HEK293T (cell line): ENCODE measurements around the gene C20orf204.

Experiments used
- CTCF ChIA-PET: fragments of 350-600 bp; formaldehyde crosslinking; extraction: SDS; loops from one replicate; lab custom pipeline; 2021; ENCODE audit warnings: antibody characterized with exemption, inconsistent platforms; lab: Yijun Ruan, JAX
- POLR2A ChIA-PET: fragments of 350-600 bp; formaldehyde crosslinking; extraction: SDS; loops from one replicate; lab custom pipeline; 2020; ENCODE audit warnings: antibody characterized with exemption, inconsistent platforms; lab: Yijun Ruan, JAX
- DNase-seq: peaks from one replicate; pipeline ENCODE4 v3.0.0; 2012; ENCODE audit warnings: mixed read lengths; ENCODE audit errors: extremely low spot score
- ARNT ChIP-seq: fragments of 450-650 bp; IDR thresholded peaks from 2 replicates; pipeline ENCODE4 v1.6.1; 2017; ENCODE audit warnings: mild to moderate bottlenecking
- BHLHE40 ChIP-seq: fragments of 450-650 bp; IDR thresholded peaks from 2 replicates; pipeline ENCODE4 v1.6.1; 2016; ENCODE audit warnings: mild to moderate bottlenecking, moderate library complexity, borderline replicate concordance
- CTBP1 ChIP-seq: fragments of 450-650 bp; IDR thresholded peaks from 2 replicates; pipeline ENCODE4 v1.6.1; 2016; ENCODE audit warnings: borderline replicate concordance
- ELF4 ChIP-seq: fragments of 450-650 bp; IDR thresholded peaks from 2 replicates; pipeline ENCODE4 v1.6.1; 2017; ENCODE audit warnings: antibody characterized with exemption
- FOXA1 ChIP-seq: fragments of 450-650 bp; IDR thresholded peaks from 2 replicates; pipeline ENCODE4 v1.6.1; 2016; ENCODE audit warnings: mild to moderate bottlenecking
- FOXK2 ChIP-seq: fragments of 450-650 bp; IDR thresholded peaks from 2 replicates; pipeline ENCODE4 v1.6.1; 2016; ENCODE audit warnings: mild to moderate bottlenecking
- FOXM1 ChIP-seq: fragments of 450-650 bp; IDR thresholded peaks from 2 replicates; pipeline ENCODE4 v1.6.1; 2017; ENCODE audit warnings: mild to moderate bottlenecking, borderline replicate concordance
- HDGF ChIP-seq: fragments of 450-650 bp; IDR thresholded peaks from 2 replicates; pipeline ENCODE4 v1.6.1; 2017; ENCODE audit warnings: antibody characterized with exemption, borderline replicate concordance
- L3MBTL2 ChIP-seq: fragments of 450-650 bp; conservative IDR thresholded peaks from 2 replicates; pipeline ENCODE4 v1.6.1; 2016; ENCODE audit warnings: mild to moderate bottlenecking
- LEF1 ChIP-seq: fragments of 450-650 bp; IDR thresholded peaks from 2 replicates; pipeline ENCODE4 v1.6.1; 2017; ENCODE audit warnings: mild to moderate bottlenecking, borderline replicate concordance
- NFRKB ChIP-seq: fragments of 450-650 bp; IDR thresholded peaks from 2 replicates; pipeline ENCODE4 v1.6.1; 2016; ENCODE audit warnings: mild to moderate bottlenecking, moderate library complexity
- SP1 ChIP-seq: fragments of 450-650 bp; IDR thresholded peaks from 2 replicates; pipeline ENCODE4 v1.6.1; 2017
- SUZ12 ChIP-seq: fragments of 450-650 bp; IDR thresholded peaks from 2 replicates; pipeline ENCODE4 v1.6.1; 2016; ENCODE audit warnings: mild to moderate bottlenecking
- TARDBP ChIP-seq: fragments of 450-650 bp; IDR thresholded peaks from 2 replicates; pipeline ENCODE4 v1.6.1; 2016
- ZNF384 ChIP-seq: fragments of 450-650 bp; IDR thresholded peaks from 2 replicates; pipeline ENCODE4 v1.6.1; 2016
- TF ChIP-seq, protein P1 (sequence below): fragments of 450-650 bp; IDR thresholded peaks from 2 replicates; pipeline ENCODE4 v1.6.1; 2016

Gene C20orf204

DNA sequence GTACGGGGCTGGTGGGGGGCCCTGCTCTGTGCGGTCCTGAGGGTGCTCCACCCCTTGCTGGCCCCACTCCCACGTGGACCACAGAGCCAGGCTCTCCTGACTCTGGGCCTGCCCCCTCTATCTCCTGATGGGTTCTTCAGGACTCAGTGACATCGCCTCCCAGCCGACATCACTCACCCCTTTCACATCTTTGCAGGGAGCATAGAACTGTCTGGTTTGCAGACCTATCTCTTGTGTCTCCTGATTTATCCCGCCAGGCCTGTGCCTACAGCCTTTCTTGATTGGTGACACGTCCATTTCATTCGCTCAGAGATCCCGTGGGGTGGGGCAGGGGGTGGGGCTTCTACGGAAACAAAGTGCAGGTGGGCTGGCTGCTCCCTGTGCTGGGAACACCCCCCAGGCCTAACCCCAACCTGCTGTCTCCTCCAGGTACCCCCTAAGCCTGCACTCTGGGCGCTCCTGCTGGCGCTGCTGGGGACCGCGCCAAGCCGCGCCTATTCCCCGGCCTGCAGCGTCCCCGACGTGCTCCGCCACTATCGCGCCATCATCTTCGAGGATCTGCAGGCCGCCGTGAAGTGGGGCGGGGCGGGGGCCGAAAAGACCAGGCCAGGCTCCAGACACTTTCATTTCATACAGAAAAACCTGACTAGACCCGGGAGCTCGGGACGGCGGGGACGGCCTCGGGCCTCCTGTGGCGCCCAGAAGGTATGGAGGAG is 1.7 kb downstream of the C20orf204 start:
- TF ChIP-seq NFRKB, result no peak
- no peak for TF ChIP-seq LEF1
- no peak for TF ChIP-seq FOXK2
- no peak for TF ChIP-seq FOXA1
- TF ChIP-seq BHLHE40, result no peak
- no peak for TF ChIP-seq CTBP1
- TF ChIP-seq ELF4, result no peak
- TF ChIP-seq TARDBP, result no peak
- no peak for TF ChIP-seq HDGF
- TF ChIP-seq ARNT, result no peak
- no peak for TF ChIP-seq FOXM1
- no peak for TF ChIP-seq L3MBTL2
- no peak for TF ChIP-seq SUZ12
- no peak for TF ChIP-seq SP1
- TF ChIP-seq, protein P1, sequence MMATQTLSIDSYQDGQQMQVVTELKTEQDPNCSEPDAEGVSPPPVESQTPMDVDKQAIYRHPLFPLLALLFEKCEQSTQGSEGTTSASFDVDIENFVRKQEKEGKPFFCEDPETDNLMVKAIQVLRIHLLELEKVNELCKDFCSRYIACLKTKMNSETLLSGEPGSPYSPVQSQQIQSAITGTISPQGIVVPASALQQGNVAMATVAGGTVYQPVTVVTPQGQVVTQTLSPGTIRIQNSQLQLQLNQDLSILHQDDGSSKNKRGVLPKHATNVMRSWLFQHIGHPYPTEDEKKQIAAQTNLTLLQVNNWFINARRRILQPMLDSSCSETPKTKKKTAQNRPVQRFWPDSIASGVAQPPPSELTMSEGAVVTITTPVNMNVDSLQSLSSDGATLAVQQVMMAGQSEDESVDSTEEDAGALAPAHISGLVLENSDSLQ, result no peak
- no peak for TF ChIP-seq ZNF384
- POLR2A ChIA-PET, result interaction anchor here (1.5 to 2.1 kb wide), 2 partner anchors 10 to 15 kb away, joined by 4 to 12 read pairs; no protein-coding TSS in a partner anchor
- DNase-seq, result no peak
- CTCF ChIA-PET, result interaction anchor here (0.7 to 1.7 kb wide), 6 partner anchors 10 to 64 kb away, joined by 3 to 10 read pairs (median 4); partner anchors contain the start of gene SAMD10

GRCh38 chr20:64038224-64038564 is 2.2 kb downstream of the C20orf204 start:
- POLR2A ChIA-PET, result interaction anchor here (0.8 to 2.1 kb wide), 3 partner anchors 15 to 58 kb away, joined by 3 to 12 read pairs (median 6); partner anchors contain the start of gene TCEA2
- TF ChIP-seq CTBP1 (no peak), FOXK2 (no peak), FOXA1 (no peak)
- TF ChIP-seq, protein P1, result no peak
- CTCF ChIA-PET, result interaction anchor here (0.7 to 1.7 kb wide), 11 partner anchors 9 to 82 kb away, joined by 3 to 10 read pairs (median 5); partner anchors contain the start of genes RGS19 and SAMD10
- DNase-seq, result no peak

DNA sequence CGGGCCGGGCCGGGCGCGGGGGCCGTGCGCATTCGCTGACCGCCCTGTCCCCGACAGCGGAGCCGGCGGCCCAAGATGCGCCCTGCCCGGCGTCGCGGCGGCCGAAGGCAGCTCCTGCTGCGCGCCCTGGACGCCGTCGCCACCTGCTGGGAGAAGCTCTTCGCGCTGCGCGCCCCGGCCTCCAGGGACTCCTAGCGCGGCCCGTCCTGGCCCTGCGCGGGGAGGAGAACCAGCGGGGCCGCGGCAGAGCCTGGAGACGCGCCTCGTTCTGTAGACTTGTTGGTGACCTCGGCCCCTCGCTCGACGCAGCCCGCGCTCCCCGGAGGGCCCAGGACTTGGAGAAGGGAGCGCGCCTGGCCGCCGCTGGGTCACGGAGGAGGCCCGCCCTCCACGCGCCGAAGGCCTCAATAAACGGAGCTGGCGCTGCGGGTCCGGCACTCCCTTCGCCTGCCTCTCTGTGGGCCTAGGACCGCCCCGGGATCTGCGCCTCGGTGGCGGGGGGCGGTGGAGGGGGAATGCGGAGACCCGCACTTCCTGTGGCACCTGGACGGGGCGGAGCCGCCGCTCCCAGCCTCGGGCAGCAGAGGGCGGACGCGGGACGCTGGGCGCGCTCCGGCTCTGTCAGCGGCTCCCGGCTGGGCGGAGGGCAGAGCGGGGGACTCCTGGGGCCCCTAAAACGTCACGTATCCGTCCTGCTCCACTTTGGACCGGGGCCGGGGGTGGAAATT is 2.7 kb downstream of the C20orf204 start:
- CTCF ChIA-PET, result interaction anchor here (0.6 to 1.7 kb wide), 14 partner anchors 9 to 82 kb away, joined by 3 to 10 read pairs (median 4); partner anchors contain the start of genes RGS19 and SAMD10
- TF ChIP-seq CTBP1 (no peak), L3MBTL2 (peak; percentile 59; the same call in 1 of the 2 replicates)
- POLR2A ChIA-PET, result interaction anchor here (0.8 to 2.1 kb wide), 5 partner anchors 14 to 58 kb away, joined by 3 to 12 read pairs (median 6); partner anchors contain the start of genes PRPF6 and TCEA2
- DNase-seq, result peak; percentile 88

- ChIA-PET CTCF (interaction anchor here (0.5 to 1.7 kb wide), 10 partner anchors 12 to 81 kb away, joined by 3 to 10 read pairs (median 4); partner anchors contain the start of gene RGS19), POLR2A (interaction anchor here (0.6 to 2.1 kb wide), 4 partner anchors 13 to 160 kb away, joined by 3 to 12 read pairs (median 6); partner anchors contain the start of genes PRPF6 and TCEA2)
- TF ChIP-seq HDGF (no peak), SUZ12 (no peak), FOXA1 (no peak), BHLHE40 (no peak), NFRKB (no peak), FOXM1 (no peak), CTBP1 (no peak), ZNF384 (no peak), ELF4 (no peak), L3MBTL2 (no peak), TARDBP (no peak), LEF1 (no peak), ARNT (no peak), SP1 (no peak), FOXK2 (no peak)
- TF ChIP-seq, protein P1, result no peak
- DNase-seq, result no peak
Observed at GRCh38 chr20:64039293-64040160, 3.5 kb downstream of the C20orf204 start.
